ENCODE results near the gene FNDC10. TPM values are rescaled to one million over a fixed set of nuclear protein-coding genes. Genes with fewer than 3 reads are reported as not detected.

The FNDC10 gene
- total and polyA plus RNA-seq, 9 of the 15 experiments (the other 6 are each of a cell fraction or from before 2014, with no cell fraction given): 0.08 to 6.3 (median 1.6) TPM

- ChIA-PET POLR2A (interaction anchor here (0.6 to 2.2 kb wide), 3 partner anchors 15 to 71 kb away, joined by 3 to 13 read pairs (median 4); no protein-coding TSS in a partner anchor), CTCF (ENCODE audit: low intra/inter-chr PET ratio) (no interaction called here)
- H3K4me2 ChIP-seq (ENCODE audit: insufficient read depth, low read length): no peak overlapping the region
- H4K20me1 ChIP-seq (replicated peaks; ENCODE audit: control insufficient read depth, insufficient read depth, low read length): no peaks in the 10 kb centered on the region; the same call in 1 of the 2 replicates
- 87% methylated on average over 12 of the region's 13 CpGs for WGBS (ENCODE audit: insufficient coverage, low coverage, missing lambda C conversion rate)
- intact Hi-C loops (cut with micrococcal nuclease) (no loop called here), in situ Hi-C loops (cut with MboI) (no loop called here)
- no peak for ATAC-seq
- no peak for FAIRE-seq
- H3K79me2 ChIP-seq (ENCODE audit: control insufficient read depth, insufficient read depth, low read length): no peaks in the 10 kb centered on the region; the same call in 2 of the 3 replicates
- no peak overlapping the region for H2AFZ ChIP-seq (ENCODE audit: low read depth, low read length)
- DNase-seq (ENCODE audit: extremely low read depth in 1 of 4, low spot score in 3 of 4): no peak
- H3K9me3 ChIP-seq (replicated peaks; ENCODE audit: control insufficient read depth, insufficient read depth, low read depth, low read length): no peaks in the 10 kb centered on the region
- H3K4me3 ChIP-seq: no peak overlapping the region
- H3K27me3 ChIP-seq (ENCODE audit: control insufficient read depth in 2 of 2, insufficient read depth in 2 of 2, low read length in 2 of 2): no peaks in the 10 kb centered on the region
- H3K9ac ChIP-seq (ENCODE audit: insufficient read depth in 1 of 2, low read depth in 2 of 2, low read length in 2 of 2): no peak overlapping the region
- no peaks in the 10 kb centered on the region for H3K9me1 ChIP-seq (ENCODE audit: control insufficient read depth, insufficient read depth, low read length)
- no TSS peak for BruUV-seq (replicated peaks)
- H3K27ac ChIP-seq (ENCODE audit: extremely low read depth, low read depth, low read length): no peak overlapping the region
- H3K4me1 ChIP-seq (replicated peaks in 1 of 2; ENCODE audit: control insufficient read depth in 2 of 2, insufficient read depth in 2 of 2, low read length in 2 of 2): peaks cover 20 to 80% of the 10 kb centered on the region in 2 experiments; a peak in 4 of 5 replicates
- TF ChIP-seq CLOCK (CRISPR knock-in tag; IDR thresholded peaks at IDR 0.05; ENCODE audit: borderline replicate concordance) (no peak), ZNF124 (CRISPR knock-in tag; IDR thresholded peaks at IDR 0.05) (peak; percentile 9; the same call in 1 of the 2 replicates)
- no peaks in the 10 kb centered on the region for H3K36me3 ChIP-seq (ENCODE audit: control insufficient read depth, insufficient read depth, low read length)
Measured at GRCh38 chr1:1598720-1599029, 1.3 kb downstream of the FNDC10 start.

Measured in K562 (cell line).